GM19193 (cell line): ENCODE results near the gene PHOX2A.

ENCODE experiments used
- POLR2A ChIP-seq: IDR thresholded peaks from 4 replicates; pipeline ENCODE4 v1.6.1; 2011; ENCODE audit not compliant: insufficient read depth, insufficient read length; ENCODE audit errors: extremely low read depth

The PHOX2A gene

GRCh38 chr11:72189455-72190250 lies 54.3 kb downstream of the PHOX2A start:
- TF ChIP-seq POLR2A, result no peak
